Activated CD8-positive, alpha-beta memory T cell treated with anti-CD3 and anti-CD28 coated beads for 36 hours (primary cell): ENCODE data around the gene NLRP3. TPM values are rescaled to one million over a fixed set of nuclear protein-coding genes. Genes with fewer than 3 reads are reported as not detected.
"Not testable (repeated sequence)": the region's sequence is repeated elsewhere in the genome, so short reads cannot be mapped to it uniquely, and the experiment has no call there.

Experiments used
- CTCF ChIA-PET: fragments of 350-600 bp; sonication (Branson Sonifier 250); formaldehyde crosslinking; loops from one replicate; lab custom pipeline; 2021; ENCODE audit warnings: antibody characterized with exemption; lab: Charles Lee
- POLR2A ChIA-PET: fragments of 350-600 bp; sonication (Branson Sonifier 250); formaldehyde crosslinking; loops from one replicate; lab custom pipeline; 2021; ENCODE audit warnings: antibody characterized with exemption; lab: Charles Lee
- total RNA-seq, 2 experiments: library from RNA; stranded (reverse); gene quantifications; one replicate each; pipeline ENCODE4 v1.2.3, GENCODE V29; 2021

Gene NLRP3
- total RNA-seq, 2 experiments from 2014 or later: 2.9 to 3.9 TPM

DNA sequence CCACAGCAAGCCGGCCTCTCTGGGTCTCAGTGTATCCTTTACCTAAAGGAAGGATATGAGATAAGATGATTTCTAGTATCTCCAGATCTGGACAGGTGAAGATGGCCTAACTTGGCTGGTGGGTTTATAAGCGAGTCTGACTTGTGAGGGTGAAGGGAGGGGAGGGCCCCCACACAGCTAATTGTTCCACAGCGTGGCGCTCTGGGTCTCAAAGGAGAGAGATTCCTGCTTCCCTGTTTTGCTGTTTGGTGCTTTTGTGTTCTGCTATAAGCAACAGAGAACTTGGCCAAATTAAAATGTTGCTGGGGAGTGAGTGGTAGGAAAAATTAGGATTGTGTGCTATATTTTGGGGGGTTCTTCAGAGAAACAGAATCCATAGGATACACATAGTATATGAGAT, 28.9 kb upstream of the NLRP3 start:
- ChIA-PET POLR2A (no interaction called here), CTCF (interaction anchor here (2.3 kb wide), 1 partner anchor 14 kb away, joined by 10 read pairs; no protein-coding TSS in a partner anchor)

DNA sequence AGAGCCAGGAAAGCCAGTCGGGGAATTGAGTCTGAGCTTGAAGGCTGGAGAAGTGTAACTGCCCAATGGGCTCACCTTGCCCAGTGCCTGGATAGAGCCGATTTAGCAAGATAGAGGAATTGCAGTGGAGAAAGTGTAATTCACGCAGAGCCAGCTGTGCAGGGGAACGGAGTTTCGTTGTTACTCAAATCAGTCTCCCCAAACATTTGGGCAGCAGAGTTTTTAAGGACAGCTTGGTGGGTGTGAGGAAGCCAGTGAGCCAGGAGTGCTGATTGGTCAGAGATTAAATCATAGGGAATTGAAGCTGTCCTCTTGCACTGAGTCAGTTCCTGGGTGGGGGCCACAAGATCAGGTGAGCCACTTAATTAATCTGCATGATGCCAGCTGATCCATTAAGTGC, 28.4 kb upstream of the NLRP3 start:
- ChIA-PET CTCF (interaction anchor here (2.3 kb wide), 1 partner anchor 14 kb away, joined by 10 read pairs; no protein-coding TSS in a partner anchor), POLR2A (no interaction called here)

DNA sequence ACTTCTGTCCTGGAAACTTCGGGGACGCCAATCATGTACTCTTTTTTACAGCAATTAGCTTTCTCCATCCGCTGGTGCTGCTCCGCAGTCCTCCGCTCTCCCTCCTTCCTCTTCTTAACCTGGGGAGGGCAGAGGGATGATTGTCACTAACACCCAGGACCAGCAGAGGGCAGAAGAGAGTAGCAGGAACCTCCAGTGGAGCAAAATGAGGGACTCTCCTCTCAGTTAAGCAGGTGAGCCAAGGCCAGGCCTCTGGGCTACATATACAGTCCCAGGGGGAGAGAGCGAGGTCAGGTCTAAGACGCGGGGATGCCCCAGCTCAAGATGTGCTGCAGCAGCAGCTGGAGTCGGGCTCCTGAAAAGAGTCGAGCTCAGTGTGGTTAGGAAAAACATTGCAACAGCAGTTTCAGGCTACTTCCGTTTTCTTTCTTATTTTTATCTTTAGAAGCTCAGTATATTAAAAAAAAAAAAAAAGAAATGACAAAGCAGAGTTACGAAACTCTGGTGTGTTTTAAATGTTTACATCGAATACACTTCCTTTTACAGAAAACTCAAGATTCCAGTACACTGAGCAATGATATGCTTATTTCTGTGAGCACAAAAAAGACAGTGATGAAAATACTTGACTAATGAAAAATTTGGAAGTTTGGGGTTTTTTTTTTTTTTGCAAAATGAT, 25.7 kb upstream of the NLRP3 start:
- ChIA-PET POLR2A (interaction anchor here (0.7 to 1.0 kb wide), 7 partner anchors 12 to 825 kb away, joined by 3 to 12 read pairs (median 4); partner anchors contain the start of gene ZNF670), CTCF (interaction anchor here (0.6 to 2.5 kb wide), 11 partner anchors 12 to 100 kb away, joined by 3 to 12 read pairs (median 5); partner anchors contain the start of gene NLRP3)

- ChIA-PET CTCF (interaction anchor here (0.8 to 2.5 kb wide), 6 partner anchors 16 to 96 kb away, joined by 3 to 12 read pairs (median 6); partner anchors contain the start of gene NLRP3), POLR2A (interaction anchor here (0.7 to 1.0 kb wide), 3 partner anchors 18 to 826 kb away, joined by 3 to 6 read pairs (median 4); no protein-coding TSS in a partner anchor)
These were observed 25.0 kb upstream of the NLRP3 start for GRCh38 chr1:247390996-247391395.

- ChIA-PET CTCF (no interaction called here), POLR2A (no interaction called here)
These were observed 23.9 kb upstream of the NLRP3 start for GRCh38 chr1:247392088-247392487.

GRCh38 chr1:247395075-247395474, 20.9 kb upstream of the NLRP3 start:
- CTCF ChIA-PET: interaction anchor here (1.4 kb wide), 1 partner anchor 10 kb away, joined by 3 read pairs; no protein-coding TSS in a partner anchor
- POLR2A ChIA-PET: not testable (repeated sequence)

DNA sequence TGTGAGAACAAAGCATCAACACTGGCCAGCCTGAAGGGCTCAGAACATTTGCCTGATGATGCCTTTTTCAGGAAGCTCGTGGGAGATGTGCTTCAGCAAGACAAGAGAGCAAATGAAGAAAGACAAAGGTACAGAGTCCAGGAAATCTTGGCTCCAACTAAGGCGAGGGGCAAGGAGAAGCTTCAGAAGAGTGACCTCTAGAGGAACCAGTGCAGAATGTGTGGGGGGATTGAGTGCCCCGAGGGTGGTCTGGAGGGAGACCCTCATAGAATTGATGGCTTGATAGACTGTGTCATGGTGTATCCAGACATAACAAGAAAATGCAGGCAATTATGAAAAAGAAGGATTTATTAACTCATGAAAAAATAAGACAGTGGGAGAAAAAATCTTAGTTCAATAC, 15.3 kb upstream of the NLRP3 start:
- ChIA-PET POLR2A (no interaction called here), CTCF (interaction anchor here (0.7 kb wide), 1 partner anchor 22 kb away, joined by 3 read pairs; no protein-coding TSS in a partner anchor)

DNA sequence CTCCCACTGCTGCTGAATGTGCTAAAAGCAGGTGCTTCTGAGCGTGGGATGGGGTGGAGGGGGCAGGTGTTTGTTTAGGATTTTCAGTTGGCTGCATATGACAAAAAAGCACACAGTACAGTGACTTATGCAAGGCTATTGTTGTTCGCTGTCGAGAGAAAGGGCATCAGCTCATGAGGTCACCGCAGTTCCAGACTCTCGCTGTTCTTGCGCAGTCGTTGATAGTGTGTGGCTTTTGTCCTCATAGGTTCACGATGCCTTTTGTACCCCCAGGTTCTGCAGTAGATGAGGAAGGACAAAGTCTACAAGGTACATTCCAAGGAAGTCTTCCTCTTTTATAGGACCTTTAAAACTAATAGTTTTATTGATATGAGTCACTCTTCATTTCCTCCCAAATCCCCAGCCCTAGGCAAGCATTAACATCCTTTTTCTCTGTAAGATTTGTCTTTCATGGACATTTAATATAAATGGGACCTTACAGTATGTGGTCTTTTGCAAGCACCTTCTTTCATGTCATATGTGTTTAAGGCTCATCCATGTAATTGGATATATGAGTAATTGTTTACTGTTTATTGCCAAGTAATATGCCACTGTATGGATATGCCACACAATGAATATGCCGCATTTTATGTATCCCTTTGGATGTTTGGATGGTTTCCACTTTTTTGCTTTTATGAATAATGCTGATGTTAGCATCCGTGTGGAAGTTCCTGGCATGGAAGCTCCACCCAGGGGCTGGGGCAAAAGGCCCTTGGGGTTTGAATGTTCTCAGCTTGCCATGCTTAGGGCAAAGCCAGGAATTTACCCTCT, 14.5 kb upstream of the NLRP3 start:
- CTCF ChIA-PET: interaction anchor here (0.7 to 0.9 kb wide), 3 partner anchors 8 to 12 kb away, joined by 3 read pairs; no protein-coding TSS in a partner anchor

GRCh38 chr1:247402120-247402675, 13.8 kb upstream of the NLRP3 start:
- ChIA-PET POLR2A (interaction anchor here (0.9 kb wide), 1 partner anchor 12 kb away, joined by 3 read pairs; no protein-coding TSS in a partner anchor), CTCF (interaction anchor here (0.7 to 0.9 kb wide), 3 partner anchors 9 to 12 kb away, joined by 3 read pairs; no protein-coding TSS in a partner anchor)

More for the DNA sequence above, 14.5 kb upstream of the NLRP3 start:
- POLR2A ChIA-PET: interaction anchor here (0.9 kb wide), 1 partner anchor 12 kb away, joined by 3 read pairs; no protein-coding TSS in a partner anchor

- POLR2A ChIA-PET: no interaction called here
- CTCF ChIA-PET: interaction anchor here (1.6 kb wide), 1 partner anchor 12 kb away, joined by 3 read pairs; no protein-coding TSS in a partner anchor
These were observed 9.8 kb upstream of the NLRP3 start for GRCh38 chr1:247406014-247406656.

- CTCF ChIA-PET: interaction anchor here (1.6 kb wide), 1 partner anchor 14 kb away, joined by 3 read pairs; no protein-coding TSS in a partner anchor
- POLR2A ChIA-PET: no interaction called here
These were observed 8.8 kb upstream of the NLRP3 start for GRCh38 chr1:247407180-247407616.

GRCh38 chr1:247408100-247408499, 7.9 kb upstream of the NLRP3 start:
- CTCF ChIA-PET: interaction anchor here (1.6 kb wide), 1 partner anchor 14 kb away, joined by 3 read pairs; no protein-coding TSS in a partner anchor
- POLR2A ChIA-PET: no interaction called here

- POLR2A ChIA-PET: interaction anchor here (0.5 kb wide), 1 partner anchor 20 kb away, joined by 4 read pairs; no protein-coding TSS in a partner anchor
These were observed 6.0 kb upstream of the NLRP3 start for GRCh38 chr1:247409869-247410544.

DNA sequence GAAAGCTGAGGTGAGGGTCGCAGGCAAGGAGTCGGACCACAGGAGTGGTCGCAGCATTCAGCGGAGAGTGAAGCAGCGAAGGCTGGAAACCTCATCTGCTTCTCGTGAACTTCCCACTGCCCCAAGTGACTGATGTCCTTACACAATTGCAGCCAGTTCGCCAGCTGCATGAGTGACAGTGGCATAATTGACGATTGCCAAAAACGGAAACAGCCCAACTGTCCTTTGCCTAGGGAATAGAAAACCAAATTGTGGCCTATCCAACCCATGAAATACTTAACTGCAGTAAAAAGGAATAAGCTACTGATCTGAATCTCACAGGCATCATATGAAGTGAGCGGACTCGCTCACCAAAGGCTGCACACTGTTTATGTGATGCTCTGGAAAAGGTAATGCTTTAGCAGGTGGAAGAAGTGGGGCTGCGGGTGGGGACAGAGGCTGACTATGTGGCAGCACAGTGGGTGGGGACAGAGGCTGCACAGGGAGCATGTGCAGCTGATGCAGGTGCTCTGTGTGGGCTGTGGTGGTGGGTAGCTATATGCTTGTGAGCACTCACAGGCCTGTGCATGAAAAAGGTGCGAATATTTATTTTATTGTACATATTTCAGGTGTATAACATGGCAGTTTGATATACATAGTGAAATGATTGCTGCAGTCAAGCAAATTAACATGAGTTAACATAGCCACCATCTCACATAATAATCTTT, 4.2 kb upstream of the NLRP3 start:
- POLR2A ChIA-PET: no interaction called here
- CTCF ChIA-PET: no interaction called here

More at GRCh38 chr1:247409869-247410544, 6.0 kb upstream of the NLRP3 start:
- CTCF ChIA-PET: interaction anchor here (1.1 kb wide), 1 partner anchor 19 kb away, joined by 3 read pairs; no protein-coding TSS in a partner anchor

DNA sequence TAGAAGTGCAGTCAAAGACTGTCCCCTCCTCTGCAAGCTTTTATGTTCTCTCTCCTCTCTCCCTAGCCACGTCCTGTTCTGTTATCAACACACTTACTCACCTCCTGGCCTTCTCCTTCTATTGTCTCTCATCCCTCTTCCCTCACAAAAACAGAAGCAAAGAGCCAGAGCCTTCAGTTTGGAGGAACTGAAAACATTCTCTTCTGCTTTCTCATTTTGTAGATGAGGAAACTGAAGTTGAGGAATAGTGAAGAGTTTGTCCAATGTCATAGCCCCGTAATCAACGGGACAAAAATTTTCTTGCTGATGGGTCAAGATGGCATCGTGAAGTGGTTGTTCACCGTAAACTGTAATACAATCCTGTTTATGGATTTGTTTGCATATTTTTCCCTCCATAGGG, 1.9 kb downstream of the NLRP3 start:
- CTCF ChIA-PET: no interaction called here
- POLR2A ChIA-PET: no interaction called here

DNA sequence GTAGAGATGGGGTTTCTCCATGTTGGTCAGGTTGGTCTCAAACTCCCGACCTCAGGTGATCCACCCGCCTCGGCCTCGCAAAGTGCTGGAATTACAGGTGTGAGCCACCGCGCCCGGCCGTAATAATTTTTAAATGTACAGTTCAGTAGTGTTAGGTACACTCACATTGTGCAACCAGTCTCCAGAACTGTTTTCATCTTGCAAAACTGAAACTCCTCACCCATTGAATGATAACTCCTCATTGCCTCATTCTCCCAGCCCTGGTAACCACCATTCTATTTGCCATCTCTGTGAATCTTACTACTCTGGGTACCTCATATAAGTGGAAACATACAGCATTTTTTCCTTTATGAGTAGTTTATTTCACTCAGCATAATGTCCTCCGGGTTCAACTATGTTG, 3.4 kb downstream of the NLRP3 start:
- CTCF ChIA-PET: interaction anchor here (1.3 kb wide), 1 partner anchor 29 kb away, joined by 5 read pairs; no protein-coding TSS in a partner anchor
- POLR2A ChIA-PET: no interaction called here

DNA sequence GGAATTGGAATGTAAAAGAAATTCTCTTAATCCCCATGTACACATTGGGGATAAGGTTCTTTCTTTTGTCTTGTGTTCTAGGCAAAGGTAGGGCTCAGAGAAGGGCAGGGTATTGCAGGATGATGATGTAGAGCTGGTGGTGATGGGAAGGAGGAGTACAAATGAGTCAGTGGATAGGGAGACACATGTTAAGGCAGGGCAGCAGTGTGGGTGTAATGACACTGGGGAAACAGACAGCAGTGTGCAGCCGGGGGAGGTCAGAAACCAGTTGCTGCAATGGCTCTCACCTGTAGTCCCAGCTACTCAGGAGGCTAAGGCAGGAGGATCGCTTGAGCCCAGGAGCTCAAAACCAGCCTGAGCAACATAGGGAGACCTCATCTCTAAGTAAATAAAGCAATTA, 5.1 kb downstream of the NLRP3 start:
- ChIA-PET POLR2A (interaction anchor here (0.6 kb wide), 1 partner anchor 182 kb away, joined by 3 read pairs; no protein-coding TSS in a partner anchor), CTCF (interaction anchor here (1.2 kb wide), 1 partner anchor 13 kb away, joined by 3 read pairs; no protein-coding TSS in a partner anchor)
